T-helper 17 cell (primary cell): Measurements from ENCODE around the gene JAKMIP1. TPM values are rescaled to one million over a fixed set of nuclear protein-coding genes. Genes with fewer than 3 reads are reported as not detected.

Experiments
- ATAC-seq: fragments of 150-1000 bp; cut with Tn5 transposase; 2 replicates; pipeline ENCODE4 v1.10.0; 2021; ENCODE audit warnings: mild to moderate bottlenecking, moderate library complexity
- DNase-seq, 3 donors: peaks; one replicate each; pipeline versions ENCODE4 v3.0.0 to v3.0.0-alpha.2; 2020 to 2021
- H3K9me3 ChIP-seq: one replicate; pipeline ENCODE4 v1.7.0; 2013; ENCODE audit warnings: low read length, mild to moderate bottlenecking; ENCODE audit not compliant: control insufficient read depth, poor library complexity, severe bottlenecking
- H3K27ac Mint-ChIP-seq: one replicate; pipeline ENCODE4 v1.8.0; 2022; ENCODE audit warnings: mild to moderate bottlenecking, moderate library complexity, mixed read lengths
- H3K27me3 Mint-ChIP-seq: one replicate; pipeline ENCODE4 v1.8.0; 2022; ENCODE audit warnings: mixed read lengths
- H3K36me3 Mint-ChIP-seq: one replicate; pipeline ENCODE4 v1.8.0; 2022; ENCODE audit warnings: low read depth, mixed read lengths
- H3K4me1 Mint-ChIP-seq: one replicate; pipeline ENCODE4 v1.8.0; 2022; ENCODE audit warnings: mild to moderate bottlenecking, mixed read lengths
- H3K4me3 Mint-ChIP-seq: one replicate; pipeline ENCODE4 v1.8.0; 2022; ENCODE audit warnings: mild to moderate bottlenecking, moderate library complexity, mixed read lengths
- total RNA-seq, 4 donors: library from RNA in 2 of 4; stranded (reverse) in 2 of 4; gene quantifications; one replicate each; pipeline ENCODE4 v1.2.3 and lab custom pipeline; 2022 to 2026

The JAKMIP1 gene
- 10 to 100 TPM in 1 of 2 donors, 1 to 10 TPM in 1; 8.5 to 16.8 TPM for total RNA-seq
- 5.6 to 6.5 reads per million in 2 donors for total RNA-seq (lab: John Stamatoyannopoulos, UW)

DNA sequence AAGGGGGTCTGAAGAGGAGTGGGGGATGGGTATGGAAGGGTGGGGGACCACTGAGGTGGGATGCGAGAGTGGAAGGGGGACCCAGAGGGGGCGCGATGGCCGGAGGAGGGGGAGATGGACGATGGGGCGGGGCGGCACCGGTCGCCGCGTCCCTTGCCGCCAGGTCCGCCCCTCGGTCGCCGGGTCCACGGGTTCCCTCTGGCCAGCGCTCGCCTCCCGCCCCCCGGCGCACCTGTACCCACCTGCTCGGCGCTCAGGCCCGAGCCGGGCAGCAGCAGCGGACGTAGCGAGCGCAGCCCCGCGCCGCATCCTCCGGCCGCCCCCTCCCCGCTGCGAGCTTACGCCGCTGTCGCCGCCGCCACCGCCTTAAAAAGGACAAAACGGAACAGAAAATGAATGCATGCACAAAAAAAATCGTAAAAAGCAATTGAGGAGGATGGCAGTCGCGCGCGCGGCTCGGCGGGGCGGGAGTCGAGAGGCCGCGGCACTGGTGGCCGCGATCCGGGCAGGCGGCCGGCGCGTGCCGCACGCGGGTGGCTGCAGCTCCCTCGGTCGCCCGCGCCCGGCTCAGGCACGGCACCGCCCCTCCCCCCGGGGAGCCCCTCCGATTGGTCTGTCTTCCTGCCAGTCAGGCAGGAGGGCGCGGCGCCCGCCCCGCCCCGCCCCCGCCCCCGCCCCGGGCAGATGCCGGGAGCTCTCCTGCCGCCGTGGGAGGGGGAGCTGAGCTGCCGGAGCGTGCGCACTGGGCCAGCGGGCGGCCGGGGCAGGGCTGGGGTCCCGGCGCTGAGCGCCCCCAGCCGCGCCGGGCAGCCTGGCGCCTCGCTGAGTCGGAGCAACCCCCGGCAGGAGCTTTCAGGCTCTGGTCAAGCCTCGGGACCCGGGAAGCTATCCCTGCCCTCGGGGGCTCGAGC lies at the start of gene JAKMIP1:
Gene JAKMIP1, minus strand, starts transcription at position 539 of the 911 bp plus-strand sequence. CDS start 87,699 bp downstream, outside the sequence.
- peak; percentile 92 for ATAC-seq
- no peaks in the 10 kb centered on the region for H3K9me3 ChIP-seq
- peaks cover 20% of the 10 kb centered on the region for H3K4me1 Mint-ChIP-seq
- H3K4me3 Mint-ChIP-seq: peak within 1 kb of the TSS; percentile 92
- peaks cover 8% of the 10 kb centered on the region for H3K36me3 Mint-ChIP-seq
- peaks cover 21% of the 10 kb centered on the region for H3K27me3 Mint-ChIP-seq
- peak; percentile 88 to 91 (median 89) for DNase-seq
- H3K27ac Mint-ChIP-seq: peak within 1 kb of the TSS; percentile 60

DNA sequence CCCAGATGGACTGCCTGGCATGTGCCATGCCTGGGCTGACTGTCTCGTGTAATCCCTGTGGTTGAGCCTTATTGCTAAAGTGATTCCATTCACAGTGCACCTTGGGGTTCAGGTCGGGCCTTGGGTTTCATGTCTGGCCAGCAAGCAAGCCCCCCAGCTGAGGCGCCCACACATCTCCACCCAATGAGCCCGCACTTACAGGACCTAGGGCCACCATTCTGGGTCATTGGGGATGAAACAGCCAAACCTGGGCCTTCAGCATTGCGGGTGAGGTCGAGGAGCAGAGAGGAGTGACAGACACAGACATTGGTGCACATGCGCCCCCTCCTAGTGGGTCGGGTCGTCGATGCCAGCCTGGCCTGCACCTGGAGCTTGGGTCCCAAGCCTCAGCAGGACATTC lies 48.0 kb upstream of the JAKMIP1 start:
- H3K27me3 Mint-ChIP-seq: peaks cover 58% of the 10 kb centered on the region
- H3K27ac Mint-ChIP-seq: no peak overlapping the region
- no peak for ATAC-seq

DNA sequence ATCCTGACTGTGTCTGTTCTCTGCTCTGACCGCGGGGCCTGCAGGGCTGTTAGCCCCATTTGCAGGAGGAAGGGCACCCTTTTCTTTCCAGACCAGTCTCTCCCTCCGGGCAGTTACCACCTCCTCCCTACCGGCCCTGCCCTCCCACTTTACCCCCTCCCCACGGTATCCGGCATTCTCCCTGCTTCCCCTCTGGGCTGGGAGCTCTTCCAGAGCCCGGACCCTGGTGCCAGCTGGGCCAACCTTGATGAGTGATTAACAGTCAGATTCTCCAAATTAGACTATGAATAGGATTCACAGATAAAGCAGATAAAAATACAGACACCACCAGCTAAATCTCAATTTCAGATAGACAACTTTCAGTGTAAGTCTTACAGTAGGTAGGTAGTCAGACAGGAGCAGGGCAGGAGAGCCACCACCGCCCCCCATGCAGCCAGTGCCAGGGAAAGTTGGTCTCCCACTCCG lies 45.9 kb upstream of the JAKMIP1 start:
- peaks cover 75% of the 10 kb centered on the region for H3K27me3 Mint-ChIP-seq
- no peak for ATAC-seq
- no peak overlapping the region for H3K27ac Mint-ChIP-seq
- peaks cover 2% of the 10 kb centered on the region for H3K4me1 Mint-ChIP-seq
- peaks cover 4% of the 10 kb centered on the region for H3K36me3 Mint-ChIP-seq
- peaks cover 4% of the 10 kb centered on the region for H3K9me3 ChIP-seq
- DNase-seq: no peak
- no peak overlapping the region for H3K4me3 Mint-ChIP-seq

More for the DNA sequence above, 48.0 kb upstream of the JAKMIP1 start:
- H3K36me3 Mint-ChIP-seq: peaks cover 4% of the 10 kb centered on the region
- H3K4me1 Mint-ChIP-seq: peaks cover 2% of the 10 kb centered on the region
- peaks cover 4% of the 10 kb centered on the region for H3K9me3 ChIP-seq
- DNase-seq: no peak
- no peak overlapping the region for H3K4me3 Mint-ChIP-seq

DNA sequence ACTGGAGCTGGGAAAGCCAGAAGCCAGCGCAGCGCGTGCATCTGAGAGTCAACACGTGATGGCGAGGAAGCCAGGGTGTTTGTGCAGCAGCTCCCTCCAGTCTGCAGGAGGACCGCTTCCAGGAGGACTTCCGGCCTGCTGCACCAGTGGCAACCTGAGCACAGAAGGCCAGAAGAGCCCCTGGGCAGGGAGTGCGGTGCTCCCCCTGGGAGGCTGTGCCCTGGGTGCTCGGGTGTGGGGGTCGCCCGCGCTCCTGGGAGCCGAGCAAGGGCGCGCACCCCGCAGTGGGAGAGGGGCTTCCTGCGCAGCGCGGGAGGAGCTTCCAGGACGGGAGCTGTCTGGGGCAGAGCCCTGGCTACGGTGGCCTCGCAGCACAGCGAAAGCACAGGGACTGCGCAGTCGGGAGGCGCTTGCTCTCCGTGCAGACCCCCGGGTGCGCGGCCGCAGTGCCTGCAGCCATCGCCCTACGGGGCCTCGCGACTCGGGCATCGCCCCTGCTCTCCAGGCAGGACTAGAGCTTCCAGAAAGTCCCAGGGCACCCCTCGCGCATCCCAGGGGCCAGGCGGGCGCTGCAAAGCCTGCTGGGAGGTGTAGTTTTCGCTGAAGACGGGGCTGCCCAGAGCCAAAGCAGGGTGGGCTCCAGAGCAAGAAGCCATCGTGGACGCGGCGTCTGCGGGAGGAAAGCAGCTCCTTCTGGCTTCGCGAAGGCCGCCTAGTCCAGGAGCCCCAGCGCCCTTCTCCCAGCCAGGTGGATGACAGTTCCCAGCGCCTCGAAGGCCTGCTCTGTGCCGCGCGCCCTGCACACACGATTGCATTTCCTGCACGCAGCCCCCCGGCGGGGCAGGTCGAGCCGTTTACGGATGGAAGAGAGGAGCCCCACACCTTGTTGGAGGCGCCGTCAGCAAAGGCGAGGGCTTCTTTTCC lies 45.2 kb upstream of the JAKMIP1 start:
- no peaks in the 10 kb centered on the region for H3K4me1 Mint-ChIP-seq
- H3K27ac Mint-ChIP-seq: no peak overlapping the region
- peaks cover 74% of the 10 kb centered on the region for H3K27me3 Mint-ChIP-seq

DNA sequence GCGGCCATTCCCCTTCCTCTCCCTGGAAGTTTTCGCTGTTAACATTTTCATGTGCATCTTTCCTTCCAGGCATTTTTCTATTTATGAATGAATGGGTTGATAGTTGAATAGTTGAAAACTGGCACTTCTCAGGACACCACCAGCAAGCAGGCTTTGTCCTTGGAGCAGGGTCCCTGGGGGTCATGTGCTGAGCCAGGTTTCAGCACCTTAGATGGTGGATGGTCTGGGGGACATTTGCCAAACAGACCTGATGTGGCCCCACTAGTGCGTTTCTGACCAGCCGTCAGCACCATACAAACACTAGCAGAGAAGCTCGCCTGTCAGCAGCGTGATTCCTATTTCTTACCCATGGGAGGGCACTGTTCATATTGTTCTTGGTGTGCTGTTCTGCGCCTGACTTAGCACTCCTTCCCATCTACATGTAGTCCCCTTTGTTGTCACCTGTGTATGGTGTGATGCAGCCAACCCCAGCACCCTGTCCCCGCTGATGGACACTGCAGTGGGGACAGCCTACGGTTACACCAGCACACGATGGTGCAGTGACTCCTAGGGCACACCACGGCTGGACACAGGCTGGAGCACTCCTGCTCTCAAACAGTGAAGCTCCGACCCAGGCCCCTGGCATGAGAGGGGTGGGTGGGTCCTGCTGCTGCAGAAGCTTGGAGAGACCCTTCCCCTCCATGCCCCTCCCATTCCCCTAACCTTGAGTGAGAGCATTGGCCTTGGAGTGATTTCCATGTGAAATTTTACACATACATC lies 42.1 kb upstream of the JAKMIP1 start:
- H3K4me3 Mint-ChIP-seq: no peak overlapping the region
- peaks cover 51% of the 10 kb centered on the region for H3K27me3 Mint-ChIP-seq
- H3K4me1 Mint-ChIP-seq: no peaks in the 10 kb centered on the region
- DNase-seq (no peak), ATAC-seq (no peak)
- peaks cover 4% of the 10 kb centered on the region for H3K9me3 ChIP-seq
- no peak overlapping the region for H3K27ac Mint-ChIP-seq
- H3K36me3 Mint-ChIP-seq: peaks cover 4% of the 10 kb centered on the region

More for the DNA sequence above, 45.2 kb upstream of the JAKMIP1 start:
- peaks cover 4% of the 10 kb centered on the region for H3K9me3 ChIP-seq
- ATAC-seq: no peak
- Mint-ChIP-seq H3K4me3 (peak overlapping the region; percentile 22), H3K36me3 (peaks cover 4% of the 10 kb centered on the region)
- no peak for DNase-seq

DNA sequence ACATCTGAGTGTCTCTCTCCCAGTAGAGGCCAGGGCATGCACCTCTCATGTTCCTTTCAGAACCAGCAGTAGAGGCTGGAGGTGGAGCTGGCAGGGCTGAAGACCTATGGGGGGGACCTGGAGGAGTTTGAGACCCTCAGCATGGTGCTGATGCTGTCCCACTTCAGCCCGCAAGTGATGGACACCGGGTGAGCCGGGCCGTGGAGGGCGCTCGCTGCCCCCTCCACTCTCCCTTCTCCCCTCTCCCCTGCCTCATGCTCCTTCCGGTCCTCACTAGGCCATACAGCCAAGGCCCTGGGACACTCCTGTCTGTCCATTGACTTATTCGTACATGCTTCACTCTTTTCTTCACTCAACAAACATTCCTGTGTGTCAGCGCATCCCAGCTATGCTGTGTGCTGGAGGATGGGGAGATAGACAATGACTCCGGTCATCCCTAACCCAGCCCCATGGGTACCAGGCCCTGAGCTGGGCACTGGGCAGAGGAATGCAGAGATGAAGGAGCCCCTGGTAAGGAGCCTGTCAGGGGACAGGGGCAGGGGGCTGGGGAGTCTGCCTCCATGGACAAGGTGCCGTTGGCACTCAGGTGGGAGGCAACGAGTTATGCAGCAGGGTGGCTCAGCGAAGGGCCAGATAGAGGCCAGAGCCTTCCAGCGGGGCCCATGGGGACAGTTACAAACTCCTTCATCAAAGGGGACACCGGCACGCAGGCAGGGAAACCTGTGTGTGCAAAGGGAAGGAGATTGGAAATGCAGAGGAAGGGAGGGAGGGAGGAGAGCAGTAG lies 40.9 kb upstream of the JAKMIP1 start:
- Mint-ChIP-seq H3K27ac (no peak overlapping the region), H3K36me3 (peaks cover 3% of the 10 kb centered on the region), H3K4me3 (no peak overlapping the region), H3K27me3 (peaks cover 41% of the 10 kb centered on the region), H3K4me1 (peaks cover 1% of the 10 kb centered on the region)
- peaks cover 4% of the 10 kb centered on the region for H3K9me3 ChIP-seq
- DNase-seq (no peak), ATAC-seq (no peak)

DNA sequence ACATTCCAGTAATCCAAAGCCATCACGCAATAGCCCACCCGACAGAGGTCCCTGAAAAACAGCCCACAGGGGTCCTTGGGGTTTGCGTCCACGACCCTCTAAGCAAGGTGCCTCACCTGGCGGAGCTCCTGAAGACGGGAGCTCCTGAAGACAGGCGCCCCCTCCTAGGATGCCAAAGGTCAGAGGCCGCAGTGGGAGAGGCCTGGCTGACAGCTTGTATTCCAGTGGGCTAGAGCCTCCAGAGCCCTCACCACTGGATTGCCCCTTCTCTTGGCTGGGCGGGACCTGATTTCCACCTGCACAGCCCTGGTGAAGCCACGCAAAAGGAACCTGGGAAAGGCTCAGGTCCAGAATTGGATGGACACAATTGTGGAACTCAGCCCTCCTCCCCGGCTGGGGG lies 39.6 kb upstream of the JAKMIP1 start:
- ATAC-seq: no peak
- peaks cover 2% of the 10 kb centered on the region for H3K4me1 Mint-ChIP-seq
- peaks cover 49% of the 10 kb centered on the region for H3K27me3 Mint-ChIP-seq
- peaks cover 4% of the 10 kb centered on the region for H3K9me3 ChIP-seq
- H3K4me3 Mint-ChIP-seq: no peak overlapping the region
- H3K36me3 Mint-ChIP-seq: peaks cover 5% of the 10 kb centered on the region
- H3K27ac Mint-ChIP-seq: no peak overlapping the region
- DNase-seq: no peak

DNA sequence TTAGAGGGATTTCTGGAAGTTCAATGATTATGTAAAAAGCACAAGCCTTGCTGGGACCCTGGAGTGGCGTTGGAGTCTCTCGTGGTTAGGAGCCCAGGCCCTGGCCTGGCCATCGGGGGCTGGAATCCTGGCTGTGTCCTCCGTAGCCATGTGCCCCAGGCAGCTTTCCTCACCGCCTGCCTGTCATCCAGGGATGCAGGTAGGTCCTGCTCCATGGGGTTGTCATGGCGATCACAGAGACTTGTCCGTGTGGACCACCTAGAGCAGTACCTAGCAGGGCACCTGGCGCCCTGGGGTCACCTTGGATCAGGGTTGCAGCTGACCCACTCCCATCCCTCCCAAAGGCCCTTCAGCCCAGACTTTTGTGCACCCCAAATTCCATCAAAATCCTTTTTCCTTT lies 39.1 kb upstream of the JAKMIP1 start:
- Mint-ChIP-seq H3K27ac (no peak overlapping the region), H3K36me3 (peaks cover 3% of the 10 kb centered on the region), H3K4me1 (peaks cover 2% of the 10 kb centered on the region), H3K27me3 (peaks cover 44% of the 10 kb centered on the region), H3K4me3 (no peak overlapping the region)
- peaks cover 4% of the 10 kb centered on the region for H3K9me3 ChIP-seq
- DNase-seq (no peak), ATAC-seq (no peak)

DNA sequence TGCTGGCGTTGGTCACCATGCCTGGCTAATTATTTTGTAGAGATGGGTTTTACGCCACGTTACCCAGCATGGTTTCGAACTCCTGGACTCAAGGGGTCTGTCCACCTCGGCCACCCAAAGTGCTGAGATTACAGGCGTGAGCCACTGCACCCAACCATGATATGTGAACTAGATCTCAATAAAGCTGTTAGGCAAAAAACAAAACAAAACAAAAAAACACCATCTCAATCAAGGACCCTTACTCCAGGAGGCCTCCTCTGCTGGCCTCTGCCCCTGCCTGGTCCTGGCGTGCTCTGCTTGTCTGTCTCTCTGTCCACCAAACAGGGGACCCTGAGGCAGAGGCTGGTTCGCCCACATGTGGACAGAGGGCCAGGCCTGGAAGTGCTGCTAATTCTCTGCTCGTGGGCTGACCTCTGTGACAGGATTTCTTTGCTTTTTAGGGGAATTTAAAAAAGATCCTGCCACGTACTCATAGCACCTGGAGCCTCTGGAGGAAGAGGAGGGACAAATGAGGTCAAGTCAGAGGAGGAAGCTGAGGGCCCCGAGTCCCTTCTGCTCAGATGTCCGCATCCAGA lies 36.6 kb upstream of the JAKMIP1 start:
- no peak overlapping the region for H3K27ac Mint-ChIP-seq
- peaks cover 20% of the 10 kb centered on the region for H3K27me3 Mint-ChIP-seq
- peaks cover 2% of the 10 kb centered on the region for H3K4me1 Mint-ChIP-seq
- no peaks in the 10 kb centered on the region for H3K9me3 ChIP-seq
- H3K36me3 Mint-ChIP-seq: peaks cover 3% of the 10 kb centered on the region
- no peak overlapping the region for H3K4me3 Mint-ChIP-seq
- ATAC-seq: no peak
- DNase-seq: no peak

DNA sequence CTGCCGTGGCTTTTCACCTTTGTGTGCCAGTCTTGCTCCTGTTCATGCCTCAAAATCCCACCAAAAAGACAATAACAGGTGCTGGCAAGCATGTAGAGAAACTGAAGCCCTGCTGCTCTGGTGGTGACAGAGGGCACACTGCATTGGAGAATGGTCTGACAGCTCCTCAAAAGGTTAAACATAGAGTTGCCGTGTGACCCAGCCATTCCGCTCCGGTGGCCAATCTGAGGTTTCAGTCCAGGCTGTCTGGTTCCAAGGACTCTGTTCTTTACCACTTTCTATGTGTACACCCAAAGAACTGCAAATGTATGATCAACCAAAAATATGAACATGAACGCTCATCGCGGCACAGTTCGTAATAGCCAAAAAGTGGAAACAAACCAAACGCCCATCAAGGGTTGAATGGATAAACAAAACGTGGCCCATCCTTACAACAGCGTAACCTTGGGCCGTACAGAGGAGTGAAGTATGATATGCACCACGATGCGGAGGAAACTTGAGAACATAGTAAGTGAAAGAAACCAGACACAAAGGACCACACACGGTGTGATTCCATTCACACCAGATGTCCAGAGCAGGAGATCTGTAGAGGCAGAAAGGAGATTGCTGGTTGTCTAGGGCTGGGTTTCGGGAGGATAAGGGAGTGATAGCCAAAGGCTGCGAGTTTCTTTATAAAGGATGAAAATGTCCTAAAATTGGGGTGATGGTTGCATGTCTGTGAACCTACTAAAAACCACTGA lies 35.7 kb upstream of the JAKMIP1 start:
- Mint-ChIP-seq H3K27me3 (peaks cover 18% of the 10 kb centered on the region), H3K4me3 (no peak overlapping the region), H3K36me3 (peaks cover 3% of the 10 kb centered on the region), H3K4me1 (peaks cover 2% of the 10 kb centered on the region), H3K27ac (no peak overlapping the region)
- no peaks in the 10 kb centered on the region for H3K9me3 ChIP-seq
- DNase-seq (no peak), ATAC-seq (no peak)

DNA sequence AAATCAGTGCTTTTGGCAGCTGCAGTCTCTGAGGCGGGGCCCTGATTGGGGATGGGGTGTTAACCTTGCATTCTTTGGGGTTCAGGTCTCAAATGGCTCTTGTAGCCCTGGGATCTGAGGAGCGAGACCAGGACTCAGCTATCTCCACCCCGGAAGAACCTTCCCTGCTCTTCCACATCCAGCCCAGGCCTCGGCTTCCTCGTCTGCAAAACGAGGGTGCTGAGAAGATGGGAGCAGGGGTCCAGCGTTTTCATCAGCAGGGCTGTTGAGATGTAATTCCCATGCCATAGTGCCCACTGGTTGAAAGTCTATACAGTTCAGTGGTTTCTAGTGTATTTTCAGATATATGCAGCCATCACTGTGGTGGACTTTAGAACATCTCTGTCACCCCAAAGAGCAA lies 34.7 kb upstream of the JAKMIP1 start:
- Mint-ChIP-seq H3K27me3 (peaks cover 23% of the 10 kb centered on the region), H3K36me3 (peaks cover 3% of the 10 kb centered on the region), H3K27ac (no peak overlapping the region), H3K4me1 (peaks cover 2% of the 10 kb centered on the region), H3K4me3 (no peak overlapping the region)
- no peak for ATAC-seq
- no peaks in the 10 kb centered on the region for H3K9me3 ChIP-seq
- no peak for DNase-seq
